ENCODE data around the gene RSPH10B2.
"Not testable (repeated sequence)": the region's sequence is repeated elsewhere in the genome, so short reads cannot be mapped to it uniquely, and the experiment has no call there.

- not testable (repeated sequence) for TF ChIP-seq CTCF, POLR2AphosphoS5 (IDR thresholded peaks at IDR 0.05)
Measured at GRCh38 chr7:6800331-6800730, 46.4 kb downstream of the RSPH10B2 start.

Data from breast epithelium (tissue), 3 donors.